Liver (tissue), 9 donors: ENCODE measurements around the gene ELF4. TPM values are rescaled to one million over a fixed set of nuclear protein-coding genes. Genes with fewer than 3 reads are reported as not detected.

Source experiments
- DNase-seq: peaks from one replicate; pipeline ENCODE4 v3.0.0-alpha.2; 2017; ENCODE audit warnings: low spot score
- H3K27ac ChIP-seq, 2 donors: one replicate each; pipeline ENCODE4 v1.7.0; 2013; ENCODE audit warnings: inconsistent platforms in 2 of 2, low read length in 2 of 2, control low read depth in 1 of 2, low read depth in 1 of 2, mild to moderate bottlenecking in 1 of 2
- H3K27me3 ChIP-seq, 4 donors: one replicate each; pipeline versions ENCODE4 v1.6.1 to v1.7.0; 2013; ENCODE audit warnings: low read length in 3 of 4, inconsistent platforms in 1 of 4, mild to moderate bottlenecking in 1 of 4, moderate library complexity in 1 of 4; ENCODE audit not compliant: control insufficient read depth in 4 of 4, insufficient read depth in 4 of 4
- H3K36me3 ChIP-seq, 4 donors: one replicate each; pipeline versions ENCODE4 v1.6.1 to v1.7.0; 2013; ENCODE audit warnings: low read length in 3 of 4, mild to moderate bottlenecking in 3 of 4, low read depth in 1 of 4, moderate library complexity in 1 of 4; ENCODE audit not compliant: control insufficient read depth in 4 of 4, insufficient read depth in 3 of 4
- H3K4me1 ChIP-seq, 4 donors: one replicate each; pipeline versions ENCODE4 v1.6.1 to v1.7.0; 2013; ENCODE audit warnings: low read length in 3 of 4, mild to moderate bottlenecking in 3 of 4, moderate library complexity in 1 of 4; ENCODE audit not compliant: control insufficient read depth in 4 of 4, insufficient read depth in 4 of 4
- H3K4me3 ChIP-seq, 3 donors: one replicate each; pipeline versions ENCODE4 v1.6.1 to v1.7.0; 2013; ENCODE audit warnings: low read length in 3 of 3, control low read depth in 1 of 3, low read depth in 1 of 3, mild to moderate bottlenecking in 1 of 3
- H3K9ac ChIP-seq, 2 donors: one replicate each; pipeline ENCODE4 v1.7.0; 2013; ENCODE audit warnings: low read length in 2 of 2, mild to moderate bottlenecking in 2 of 2, moderate library complexity in 2 of 2, control low read depth in 1 of 2, low read depth in 1 of 2
- H3K9me3 ChIP-seq, 4 donors: one replicate each; pipeline versions ENCODE4 v1.6.1 to v1.7.0; 2013; ENCODE audit warnings: low read length in 3 of 4; ENCODE audit not compliant: control insufficient read depth in 4 of 4
- ATF3 ChIP-seq: IDR thresholded peaks from 2 replicates; pipeline ENCODE4 v1.6.1; 2016; ENCODE audit warnings: antibody characterized with exemption
- CTCF ChIP-seq: fragments of 150-350 bp; IDR thresholded peaks from 2 replicates; pipeline ENCODE4 v1.5.1; 2017; ENCODE audit warnings: improper control_type of control experiment, low read depth, low read length; ENCODE audit not compliant: missing input control
- EGR1 ChIP-seq, 2 donors: IDR thresholded peaks; 2 replicates each; pipeline ENCODE4 v1.6.1; 2016 to 2018; ENCODE audit warnings: antibody characterized with exemption in 2 of 2, low read depth in 2 of 2
- FOXA1 ChIP-seq: IDR thresholded peaks from 2 replicates; pipeline ENCODE4 v1.6.1; 2016; ENCODE audit warnings: antibody characterized with exemption
- FOXA2 ChIP-seq: IDR thresholded peaks from 2 replicates; pipeline ENCODE4 v1.6.1; 2016; ENCODE audit warnings: antibody characterized with exemption
- GABPA ChIP-seq, 2 donors: IDR thresholded peaks in 1 of 2; conservative IDR thresholded peaks in 1 of 2; 2 replicates each; pipeline ENCODE4 v1.6.1; 2016; ENCODE audit warnings: antibody characterized with exemption in 2 of 2, mild to moderate bottlenecking in 1 of 2, moderate library complexity in 1 of 2
- HNF4A ChIP-seq, 2 donors: conservative IDR thresholded peaks; 2 replicates each; pipeline ENCODE4 v1.6.1; 2016; ENCODE audit warnings: antibody characterized with exemption in 2 of 2, mild to moderate bottlenecking in 2 of 2
- HNF4G ChIP-seq: IDR thresholded peaks from 2 replicates; pipeline ENCODE4 v1.6.1; 2016; ENCODE audit warnings: antibody characterized with exemption
- JUND ChIP-seq, 2 donors: IDR thresholded peaks; 2 replicates each; pipeline ENCODE4 v1.6.1; 2016; ENCODE audit warnings: antibody characterized with exemption in 2 of 2
- MAX ChIP-seq: IDR thresholded peaks from 2 replicates; pipeline ENCODE4 v1.6.1; 2016; ENCODE audit warnings: antibody characterized with exemption
- NR2F2 ChIP-seq: IDR thresholded peaks from 2 replicates; pipeline ENCODE4 v1.6.1; 2016; ENCODE audit warnings: antibody characterized with exemption
- RAD21 ChIP-seq, 2 donors: IDR thresholded peaks; 2 replicates each; pipeline ENCODE4 v1.6.1; 2016; ENCODE audit warnings: antibody characterized with exemption in 2 of 2, mild to moderate bottlenecking in 2 of 2
- REST ChIP-seq: IDR thresholded peaks from 2 replicates; pipeline ENCODE4 v1.6.1; 2016; ENCODE audit warnings: antibody characterized with exemption, mild to moderate bottlenecking
- RXRA ChIP-seq, 2 donors: IDR thresholded peaks; 2 replicates each; pipeline ENCODE4 v1.6.1; 2017 to 2018; ENCODE audit warnings: antibody characterized with exemption in 2 of 2, mild to moderate bottlenecking in 1 of 2
- SP1 ChIP-seq: IDR thresholded peaks from 2 replicates; pipeline ENCODE4 v1.6.1; 2018; ENCODE audit warnings: antibody characterized with exemption, mild to moderate bottlenecking
- TAF1 ChIP-seq: conservative IDR thresholded peaks from 2 replicates; pipeline ENCODE4 v1.6.1; 2016; ENCODE audit warnings: antibody characterized with exemption, mild to moderate bottlenecking
- YY1 ChIP-seq: IDR thresholded peaks from 2 replicates; pipeline ENCODE4 v1.6.1; 2016; ENCODE audit warnings: antibody characterized with exemption, mild to moderate bottlenecking
- ZBTB33 ChIP-seq: IDR thresholded peaks from 2 replicates; pipeline ENCODE4 v1.6.1; 2016; ENCODE audit warnings: antibody characterized with exemption
- WGBS: extraction: QIAGEN DNeasy Blood & Tissue Kit; methylation state at CpG from one replicate; pipeline ENCODE4 v1.1.7; 2013; 5-methylcytosine and 5-hydroxymethylcytosine counted together
- polyA plus RNA-seq, 2 donors: library from polyadenylated mRNA; stranded (reverse) in 1 of 2; unstranded in 1 of 2; fragments of 200-250 nt in 1 of 2; fragments of >200 nt in 1 of 2; fragmentation: Nextera tagmentation in 1 of 2; extraction: Ambion mirVana in 1 of 2; gene quantifications; one replicate each; pipeline versions ENCODE4 v1.2.1 to v1.2.3, GENCODE V29; 2013 to 2015
- total RNA-seq, 2 donors: library from RNA; depleted of rRNA; stranded (reverse); fragments of >200 nt; gene quantifications; one replicate each; pipeline ENCODE4 v1.2.3, GENCODE V29; 2014
- donor health status: healthy.
- donor health status: healthy.
- donor health status: healthy.
- donor health status: healthy.
- donor health status: healthy.

The ELF4 gene
- total and polyA plus RNA-seq, 4 donors: 0.35 to 4.7 (median 1.5) TPM

GRCh38 chrX:130028196-130028595 is 82.1 kb downstream of the ELF4 start:
- peak; percentile 47 for DNase-seq
- no peaks in the 10 kb centered on the region for H3K27me3 ChIP-seq
- H3K36me3 ChIP-seq: peaks cover 3 to 26% (median 13%) of the 10 kb centered on the region in 4 donors
- no peaks in the 10 kb centered on the region for H3K9me3 ChIP-seq
- no peak overlapping the region for H3K4me3 ChIP-seq
- TF ChIP-seq YY1 (no peak), FOXA1 (no peak), RAD21 (IDR thresholded peaks at IDR 0.05) (peak; percentile 66 to 77), EGR1 (IDR thresholded peaks at IDR 0.05; ENCODE audit: low read depth in 2 of 2) (no peak), CTCF (peak; percentile 66), HNF4G (no peak)
- H3K4me1 ChIP-seq: no peaks in the 10 kb centered on the region
- no peak overlapping the region for H3K27ac ChIP-seq
- 56% methylated on average over 5 of the region's 5 CpGs for WGBS
- no peak overlapping the region for H3K9ac ChIP-seq

GRCh38 chrX:130027569-130027968 is 82.7 kb downstream of the ELF4 start:
- Histone ChIP-seq H3K9me3 (no peaks in the 10 kb centered on the region), H3K9ac (no peak overlapping the region), H3K27me3 (no peaks in the 10 kb centered on the region), H3K27ac (no peak overlapping the region), H3K36me3 (peaks cover 3 to 31% (median 17%) of the 10 kb centered on the region in 4 donors), H3K4me1 (no peaks in the 10 kb centered on the region), H3K4me3 (no peak overlapping the region)
- TF ChIP-seq FOXA1 (no peak), TAF1 (no peak), RAD21 (IDR thresholded peaks at IDR 0.05) (no peak), EGR1 (IDR thresholded peaks at IDR 0.05; ENCODE audit: low read depth in 2 of 2) (no peak), SP1 (no peak), REST (no peak), NR2F2 (no peak), HNF4A (conservative IDR thresholded peaks at IDR 0.05) (no peak), YY1 (no peak), RXRA (IDR thresholded peaks at IDR 0.05) (no peak), GABPA (IDR thresholded peaks at IDR 0.05 in 1 of 2, conservative IDR thresholded peaks at IDR 0.05 in 1 of 2) (no peak), CTCF (no peak), JUND (IDR thresholded peaks at IDR 0.05) (no peak), MAX (no peak), HNF4G (no peak), ZBTB33 (no peak), FOXA2 (no peak), ATF3 (no peak)
- DNase-seq: no peak
- WGBS: 94% methylated on average over 4 of the region's 4 CpGs
